Activated T-cell treated with anti-CD3 and anti-CD28 coated beads for 48 hours (primary cell): ENCODE data around the gene PLEKHH3.

ENCODE experiments used
- DNase-seq: peaks from one replicate; pipeline ENCODE4 v3.0.0-alpha.2; 2020; ENCODE audit warnings: low read depth

Gene PLEKHH3

DNA sequence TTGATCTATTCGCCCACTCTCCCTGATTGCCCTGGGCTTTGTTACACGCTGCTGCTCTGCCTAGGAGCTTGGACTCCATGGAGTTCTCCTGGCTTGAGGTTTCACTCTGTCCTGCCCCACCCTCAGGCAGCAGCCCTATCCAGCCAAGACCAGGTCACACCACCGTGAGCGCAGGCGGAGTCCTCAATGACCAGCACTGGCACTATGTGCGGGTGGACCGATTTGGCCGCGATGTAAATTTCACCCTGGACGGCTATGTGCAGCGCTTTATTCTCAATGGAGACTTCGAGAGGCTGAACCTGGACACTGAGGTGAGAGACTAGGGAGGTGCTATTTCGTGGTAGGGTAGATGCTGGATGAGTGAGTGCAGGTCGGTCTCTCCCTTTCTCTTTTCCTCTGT lies 9.0 kb upstream of the PLEKHH3 start:
- DNase-seq = no peak

GRCh38 chr17:42684929-42685556 lies 8.2 kb upstream of the PLEKHH3 start:
- no peak for DNase-seq

- no peak for DNase-seq
These were observed 6.7 kb upstream of the PLEKHH3 start for GRCh38 chr17:42683407-42684034.

- DNase-seq = no peak
These were observed 6.1 kb upstream of the PLEKHH3 start for GRCh38 chr17:42682722-42683403.

DNA sequence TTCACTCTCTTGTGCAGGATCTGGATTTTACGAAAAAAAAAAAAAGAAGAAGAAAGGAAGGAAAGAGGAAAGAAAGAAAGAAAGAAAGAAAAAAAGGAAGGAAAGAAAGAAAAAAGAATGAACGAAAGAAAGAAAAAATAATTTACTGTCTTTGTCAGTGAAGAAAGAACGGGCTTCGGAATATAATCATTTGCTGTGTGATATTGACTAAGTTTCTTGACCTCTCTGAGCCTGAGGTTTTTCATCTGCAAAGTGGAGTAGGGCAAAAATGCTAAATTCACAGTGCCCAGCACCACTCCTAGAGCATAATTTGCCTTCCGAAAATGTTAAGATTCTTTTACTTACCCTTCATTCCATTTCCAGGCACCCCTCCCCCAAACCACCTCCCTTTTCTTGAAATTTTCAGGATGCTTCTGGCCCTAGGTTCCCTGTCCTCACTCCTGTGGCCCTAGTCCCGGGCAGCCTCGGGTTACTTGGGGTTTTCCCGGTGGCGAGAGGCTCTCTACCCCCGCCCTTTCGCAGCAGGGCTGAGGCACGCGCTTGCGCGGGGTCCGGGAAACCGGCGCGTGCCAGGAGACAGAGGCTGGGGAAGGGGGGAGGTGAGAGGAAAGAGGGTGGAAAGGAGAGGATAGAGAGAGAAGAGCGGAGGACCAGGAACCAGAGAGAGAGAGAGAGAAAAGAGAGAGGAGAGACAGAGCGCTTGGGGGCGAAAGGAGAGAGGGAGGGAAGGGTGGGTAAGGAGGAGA lies 5.4 kb upstream of the PLEKHH3 start, which contains the start of gene CNTNAP1:
TSS of gene CNTNAP1 (plus strand) at position 556 of the 746 bp plus-strand sequence. CDS start 299 bp downstream, outside the sequence.
- no peak for DNase-seq

DNA sequence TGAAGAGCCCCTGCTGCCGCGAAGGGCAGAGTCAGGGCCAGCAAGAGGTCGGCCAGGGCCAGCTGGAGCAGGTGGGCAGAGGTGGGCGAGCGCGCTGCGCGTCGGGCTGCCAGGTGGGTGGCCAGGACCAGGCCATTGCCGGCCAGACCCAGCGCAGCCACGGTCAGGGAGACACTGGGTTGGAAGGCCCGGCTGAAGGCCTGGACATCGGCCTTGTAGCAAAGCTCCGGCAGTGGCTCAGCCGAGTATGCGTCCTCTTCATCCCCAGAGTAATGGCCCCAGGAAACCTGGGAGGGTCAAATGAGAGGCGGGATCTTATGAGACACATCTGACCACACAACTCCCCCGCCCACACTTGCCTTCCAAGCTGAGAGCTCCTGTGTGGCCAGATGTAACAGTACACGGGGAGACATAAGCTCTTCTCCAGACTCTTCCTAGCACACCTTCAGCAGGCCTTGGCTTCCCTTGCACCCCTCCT lies 3.6 kb upstream of the PLEKHH3 start:
- DNase-seq = no peak

GRCh38 chr17:42679492-42680330 lies 2.9 kb upstream of the PLEKHH3 start:
- peak; percentile 79 for DNase-seq

- no peak for DNase-seq
These were observed 2.2 kb upstream of the PLEKHH3 start for GRCh38 chr17:42678951-42679491.

- DNase-seq = peak; percentile 78
These were observed 1.4 kb upstream of the PLEKHH3 start for GRCh38 chr17:42677921-42678781.

- DNase-seq = peak; percentile 99
These were observed 441 bp upstream of the PLEKHH3 start for GRCh38 chr17:42677012-42677857.

- no peak for DNase-seq
These were observed 800 bp downstream of the PLEKHH3 start for GRCh38 chr17:42675965-42676423.

- DNase-seq = no peak
These were observed 1.3 kb downstream of the PLEKHH3 start for GRCh38 chr17:42675348-42675964.

DNA sequence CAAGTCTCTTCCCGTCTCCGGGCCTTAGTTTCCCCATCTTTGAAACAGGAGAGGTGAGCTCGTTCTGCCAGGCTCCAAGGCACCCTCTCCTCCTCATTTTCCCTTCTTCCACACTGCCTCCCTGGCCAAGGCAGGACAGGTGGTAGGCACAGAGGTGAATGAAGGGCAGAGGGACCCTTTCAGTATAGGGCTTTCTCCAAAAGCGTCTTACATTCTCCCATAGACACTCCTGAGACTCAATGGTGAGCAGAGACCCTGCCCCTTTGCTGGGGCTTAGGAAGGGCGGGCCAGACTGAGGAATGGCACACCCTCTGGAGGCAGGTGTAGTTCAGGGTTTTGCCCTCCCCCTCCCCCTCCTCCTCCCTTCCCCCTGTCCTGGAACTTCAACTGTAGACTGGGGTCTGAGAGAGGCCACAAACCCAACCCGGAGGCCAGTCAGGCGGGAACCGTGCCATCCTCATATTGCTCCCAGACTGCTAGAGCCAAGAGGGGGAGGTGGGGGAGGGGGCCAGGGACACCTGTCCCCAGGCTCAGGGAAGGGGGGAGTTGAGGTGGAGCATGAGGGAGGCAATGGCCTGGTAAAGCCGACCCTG lies 1.9 kb downstream of the PLEKHH3 start:
- no peak for DNase-seq

- no peak for DNase-seq
These were observed 2.7 kb downstream of the PLEKHH3 start for GRCh38 chr17:42673885-42674754.

- DNase-seq = no peak
These were observed 3.4 kb downstream of the PLEKHH3 start for GRCh38 chr17:42673266-42673884.

DNA sequence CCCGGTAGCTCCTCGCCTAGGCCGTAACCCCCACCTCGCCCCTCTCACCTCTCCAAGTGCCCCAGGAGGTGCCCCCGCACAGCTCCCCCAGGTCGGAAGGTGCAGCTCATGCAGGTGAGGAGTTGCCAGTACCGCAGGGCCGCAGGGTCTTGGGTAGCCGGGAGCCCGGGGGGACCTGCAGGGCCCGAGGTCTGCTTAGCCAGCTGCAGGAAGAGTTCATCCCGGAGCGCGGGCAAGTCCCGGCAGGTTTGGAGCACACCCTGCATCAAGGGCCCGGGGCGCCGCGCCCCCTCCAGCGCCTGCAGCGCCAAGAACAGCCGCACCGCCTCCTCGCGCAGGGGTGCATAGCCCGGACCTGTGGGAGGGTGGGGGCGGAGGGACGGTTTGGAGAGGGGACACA lies 4.8 kb downstream of the PLEKHH3 start:
- DNase-seq = no peak
